ELF-1 (cell line): ENCODE results near the gene FCHSD2.
"Not testable (repeated sequence)": the region's sequence is repeated elsewhere in the genome, so short reads cannot be mapped to it uniquely, and the experiment has no call there.

ENCODE experiments used
- DNase-seq: peaks from one replicate; pipeline ENCODE4 v3.0.0-alpha.2; 2016; ENCODE audit warnings: low read depth, low spot score

FCHSD2 gene

GRCh38 chr11:73061434-73061833, 80.7 kb downstream of the FCHSD2 start:
- peak; percentile 18 for DNase-seq

GRCh38 chr11:73059915-73060314, 82.2 kb downstream of the FCHSD2 start:
- no peak for DNase-seq

GRCh38 chr11:73058989-73059674, 83.0 kb downstream of the FCHSD2 start:
- DNase-seq: no peak

- no peak for DNase-seq
Measured at GRCh38 chr11:73055655-73056354, 86.3 kb downstream of the FCHSD2 start.

- no peak for DNase-seq
Measured at GRCh38 chr11:73055002-73055401, 87.1 kb downstream of the FCHSD2 start.

- DNase-seq: no peak
Measured at GRCh38 chr11:73053964-73054363, 88.2 kb downstream of the FCHSD2 start.

GRCh38 chr11:73048446-73048845, 93.7 kb downstream of the FCHSD2 start:
- DNase-seq: no peak

- no peak for DNase-seq
Measured at GRCh38 chr11:73047773-73048371, 94.2 kb downstream of the FCHSD2 start.

- peak; percentile 32 for DNase-seq
Measured at GRCh38 chr11:73040046-73040445, 102.1 kb downstream of the FCHSD2 start.

- DNase-seq: no peak
Measured at GRCh38 chr11:73034777-73035176, 107.3 kb downstream of the FCHSD2 start.

- DNase-seq: no peak
Measured at GRCh38 chr11:73034331-73034730, 107.8 kb downstream of the FCHSD2 start.

- DNase-seq: no peak
Measured at GRCh38 chr11:73030130-73030529, 112.0 kb downstream of the FCHSD2 start.

GRCh38 chr11:73029403-73029802, 112.7 kb downstream of the FCHSD2 start:
- no peak for DNase-seq

GRCh38 chr11:73028611-73029010, 113.5 kb downstream of the FCHSD2 start:
- DNase-seq: no peak

GRCh38 chr11:73027840-73028239, 114.3 kb downstream of the FCHSD2 start:
- not testable (repeated sequence) for DNase-seq

- no peak for DNase-seq
Measured at GRCh38 chr11:73024639-73025038, 117.5 kb downstream of the FCHSD2 start.

- no peak for DNase-seq
Measured at GRCh38 chr11:73019996-73020395, 122.1 kb downstream of the FCHSD2 start.

GRCh38 chr11:73019449-73019848, 122.7 kb downstream of the FCHSD2 start:
- no peak for DNase-seq

- no peak for DNase-seq
Measured at GRCh38 chr11:73018856-73019255, 123.3 kb downstream of the FCHSD2 start.

GRCh38 chr11:73017024-73017751, 124.9 kb downstream of the FCHSD2 start:
- no peak for DNase-seq

GRCh38 chr11:73013021-73013420, 129.1 kb downstream of the FCHSD2 start:
- no peak for DNase-seq
